Tibial artery (tissue), 4 donors: Measurements from ENCODE around the gene HYAL4.
"Not testable (repeated sequence)": the region's sequence is repeated elsewhere in the genome, so short reads cannot be mapped to it uniquely, and the experiment has no call there.

Experiments used
- DNase-seq, 2 donors: peaks; one replicate each; pipeline ENCODE4 v3.0.0-alpha.2; 2019
- H3K27ac ChIP-seq, 2 donors: fragments of 200-600 bp; sonication (generic) in 1 of 2; 1 replicate in 1 of 2; 2 replicates in 1 of 2; pipeline ENCODE4 v1.5.1; 2018 to 2019; ENCODE audit warnings: mild to moderate bottlenecking in 1 of 2
- H3K27me3 ChIP-seq, 2 donors: fragments of 200-600 bp; sonication (generic) in 1 of 2; one replicate each; pipeline versions ENCODE4 v1.5.1 to v1.6.0; 2016 to 2019
- H3K36me3 ChIP-seq, 3 donors: fragments of 200-600 bp; sonication (generic) in 2 of 3; one replicate each; pipeline ENCODE4 v1.5.1; 2016 to 2019; ENCODE audit warnings: mild to moderate bottlenecking in 2 of 3
- H3K4me1 ChIP-seq, 4 donors: fragments of 200-600 bp; sonication (generic) in 2 of 4; 1 replicate in 3 of 4; 2 replicates in 1 of 4; pipeline ENCODE4 v1.5.1; 2016 to 2019
- H3K4me3 ChIP-seq, 2 donors: fragments of 200-600 bp; sonication (generic) in 1 of 2; 1 replicate in 1 of 2; 2 replicates in 1 of 2; pipeline ENCODE4 v1.5.1; 2018 to 2019; ENCODE audit warnings: mild to moderate bottlenecking in 2 of 2
- H3K9me3 ChIP-seq, 3 donors: fragments of 200-600 bp; sonication (generic) in 1 of 3; one replicate each; pipeline ENCODE4 v1.5.1; 2016 to 2019
- intact Hi-C: fragments of 100-400 bp; cut with DNase I; formaldehyde crosslinking; loops from one replicate; pipeline ENCODE4 v1.15.0; 2023; ENCODE audit warnings: low total_unique reads
- TF ChIP-seq, protein P1 (sequence below), 2 experiments: fragments of 200-600 bp in 1 of 2; fragments of 450-650 bp in 1 of 2; IDR thresholded peaks; one replicate each; pipeline ENCODE4 v1.5.1; 2017 to 2019; ENCODE audit warnings: antibody characterized with exemption in 2 of 2, mild to moderate bottlenecking in 1 of 2, moderate library complexity in 1 of 2

HYAL4 gene

DNA sequence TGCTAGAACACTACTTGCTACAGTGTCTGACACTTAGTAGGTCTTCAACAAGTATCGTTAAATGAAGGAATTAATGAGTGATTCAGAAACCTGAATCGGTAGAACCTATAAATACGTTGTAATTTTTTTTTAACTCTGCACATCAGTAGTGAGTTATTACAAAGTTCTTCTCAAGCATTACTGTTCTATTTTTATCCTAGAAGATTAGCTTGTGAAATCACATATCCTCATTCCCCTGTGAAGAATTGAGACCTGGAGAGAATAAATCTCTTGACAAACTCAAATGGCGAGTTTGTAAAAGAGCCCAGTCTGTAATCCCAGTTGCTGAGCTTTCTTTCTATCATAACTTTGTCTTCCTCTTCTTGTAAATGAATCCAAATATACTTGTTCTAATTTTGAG, 34.7 kb downstream of the HYAL4 start:
- Histone ChIP-seq H3K9me3 (no peaks in the 10 kb centered on the region), H3K36me3 (no peaks in the 10 kb centered on the region), H3K27me3 (peaks cover 0 to 5% of the 10 kb centered on the region in 2 donors), H3K4me3 (no peak overlapping the region), H3K4me1 (no peaks in the 10 kb centered on the region), H3K27ac (no peak overlapping the region)
- TF ChIP-seq, protein P1, sequence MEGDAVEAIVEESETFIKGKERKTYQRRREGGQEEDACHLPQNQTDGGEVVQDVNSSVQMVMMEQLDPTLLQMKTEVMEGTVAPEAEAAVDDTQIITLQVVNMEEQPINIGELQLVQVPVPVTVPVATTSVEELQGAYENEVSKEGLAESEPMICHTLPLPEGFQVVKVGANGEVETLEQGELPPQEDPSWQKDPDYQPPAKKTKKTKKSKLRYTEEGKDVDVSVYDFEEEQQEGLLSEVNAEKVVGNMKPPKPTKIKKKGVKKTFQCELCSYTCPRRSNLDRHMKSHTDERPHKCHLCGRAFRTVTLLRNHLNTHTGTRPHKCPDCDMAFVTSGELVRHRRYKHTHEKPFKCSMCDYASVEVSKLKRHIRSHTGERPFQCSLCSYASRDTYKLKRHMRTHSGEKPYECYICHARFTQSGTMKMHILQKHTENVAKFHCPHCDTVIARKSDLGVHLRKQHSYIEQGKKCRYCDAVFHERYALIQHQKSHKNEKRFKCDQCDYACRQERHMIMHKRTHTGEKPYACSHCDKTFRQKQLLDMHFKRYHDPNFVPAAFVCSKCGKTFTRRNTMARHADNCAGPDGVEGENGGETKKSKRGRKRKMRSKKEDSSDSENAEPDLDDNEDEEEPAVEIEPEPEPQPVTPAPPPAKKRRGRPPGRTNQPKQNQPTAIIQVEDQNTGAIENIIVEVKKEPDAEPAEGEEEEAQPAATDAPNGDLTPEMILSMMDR (IDR thresholded peaks at IDR 0.05): no peak
- intact Hi-C loops: loop anchor here (10.0 kb wide), 1 partner anchor 385 kb away; no protein-coding TSS in a partner anchor
- no peak for DNase-seq

DNA sequence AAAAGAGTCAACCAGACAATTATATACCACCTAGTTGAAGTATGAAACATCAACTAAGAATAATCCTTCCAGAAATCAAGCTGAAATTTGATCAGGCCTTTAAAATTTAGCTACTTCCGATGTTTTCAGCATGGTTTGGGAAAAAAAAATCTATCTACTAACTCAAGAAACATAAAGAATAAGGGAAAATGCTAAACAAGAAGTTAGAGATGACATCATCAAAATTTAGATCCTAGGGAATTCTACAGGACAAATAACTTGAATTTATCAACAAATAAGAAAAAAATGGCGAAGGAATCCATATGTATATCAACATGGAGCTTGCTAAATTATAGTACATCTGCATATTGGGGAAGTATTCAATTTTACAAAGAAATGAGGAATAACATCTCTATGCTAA, 36.3 kb downstream of the HYAL4 start:
- TF ChIP-seq, protein P1 (IDR thresholded peaks at IDR 0.05): no peak
- H3K36me3 ChIP-seq: no peaks in the 10 kb centered on the region

DNA sequence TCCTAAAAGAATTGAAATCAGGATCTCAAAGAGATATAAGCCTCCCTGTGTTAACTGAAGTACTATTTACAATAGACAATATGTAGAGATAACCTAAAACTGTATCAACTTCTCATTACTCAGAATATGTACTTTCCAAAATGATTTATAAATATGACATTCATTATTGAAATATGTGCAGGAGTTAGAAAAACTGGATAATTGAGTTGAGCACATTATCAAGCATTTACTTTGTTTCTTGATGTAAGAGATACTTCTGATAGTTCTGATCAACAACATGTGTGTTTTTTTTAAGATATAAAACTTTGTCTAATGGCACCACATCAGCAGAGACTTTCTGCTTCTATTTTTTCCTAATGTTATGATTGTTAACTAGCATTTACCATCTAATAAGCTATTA, 38.2 kb downstream of the HYAL4 start:
- no peak overlapping the region for H3K4me3 ChIP-seq

More for the DNA sequence above, 36.3 kb downstream of the HYAL4 start:
- no peaks in the 10 kb centered on the region for H3K9me3 ChIP-seq
- H3K4me1 ChIP-seq: no peaks in the 10 kb centered on the region
- H3K4me3 ChIP-seq: no peak overlapping the region
- no peak for DNase-seq
- peaks cover 0 to 2% of the 10 kb centered on the region in 2 donors for H3K27me3 ChIP-seq
- H3K27ac ChIP-seq: no peak overlapping the region
- intact Hi-C loops: no loop called here

DNA sequence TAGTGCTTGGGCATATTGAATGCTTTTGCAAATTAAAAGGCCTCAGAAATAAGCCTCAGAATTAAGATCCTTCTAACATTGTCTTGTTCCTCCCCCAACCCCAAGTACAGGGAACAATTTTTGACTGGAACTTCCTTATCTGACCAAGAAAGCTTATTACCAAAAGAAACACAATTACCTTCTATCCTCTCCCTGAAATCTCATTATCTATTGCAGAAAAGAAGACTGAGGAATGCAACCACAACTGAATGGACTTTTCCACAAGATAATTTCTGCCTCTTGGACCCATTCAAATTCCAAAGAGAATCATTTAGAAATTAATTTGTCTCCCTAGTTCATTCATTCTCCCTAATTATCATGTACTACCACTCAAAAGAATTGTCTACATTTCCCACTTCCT, 43.2 kb downstream of the HYAL4 start:
- Histone ChIP-seq H3K9me3 (peaks cover 0 to 7% (median 0%) of the 10 kb centered on the region in 3 donors), H3K27me3 (no peaks in the 10 kb centered on the region), H3K4me1 (no peaks in the 10 kb centered on the region), H3K27ac (no peak overlapping the region), H3K4me3 (no peak overlapping the region), H3K36me3 (no peaks in the 10 kb centered on the region)
- intact Hi-C loops: no loop called here
- no peak for DNase-seq
- TF ChIP-seq, protein P1 (IDR thresholded peaks at IDR 0.05): no peak

More for the DNA sequence above, 38.2 kb downstream of the HYAL4 start:
- Histone ChIP-seq H3K36me3 (no peaks in the 10 kb centered on the region), H3K27ac (no peak overlapping the region), H3K9me3 (no peaks in the 10 kb centered on the region), H3K27me3 (no peaks in the 10 kb centered on the region), H3K4me1 (no peaks in the 10 kb centered on the region)
- no peak for DNase-seq
- intact Hi-C loops: no loop called here
- TF ChIP-seq, protein P1 (IDR thresholded peaks at IDR 0.05): no peak

DNA sequence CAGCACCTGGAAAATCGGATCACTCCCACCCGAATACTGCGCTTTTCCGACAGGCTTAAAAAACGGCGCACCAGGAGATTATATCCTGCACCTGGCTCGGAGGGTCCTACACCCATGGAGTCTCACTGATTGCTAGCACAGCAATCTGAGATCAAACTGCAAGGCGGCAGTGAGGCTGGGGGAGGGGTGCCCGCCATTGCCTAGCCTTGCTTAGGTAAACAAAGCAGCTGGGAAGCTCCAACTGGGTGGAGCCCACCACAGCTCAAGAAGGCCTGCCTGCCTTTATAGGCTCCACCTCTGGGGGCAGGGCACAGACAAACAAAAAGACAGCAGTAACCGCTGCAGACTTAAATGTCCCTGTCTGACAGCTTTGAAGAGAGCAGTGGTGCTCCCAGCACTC, 49.8 kb downstream of the HYAL4 start:
- H3K4me1 ChIP-seq, H3K27me3 ChIP-seq, H3K27ac ChIP-seq, DNase-seq, H3K4me3 ChIP-seq, intact Hi-C loops, H3K36me3 ChIP-seq: not testable (repeated sequence)
- peaks cover 0 to 10% (median 9%) of the 10 kb centered on the region in 3 donors for H3K9me3 ChIP-seq

DNA sequence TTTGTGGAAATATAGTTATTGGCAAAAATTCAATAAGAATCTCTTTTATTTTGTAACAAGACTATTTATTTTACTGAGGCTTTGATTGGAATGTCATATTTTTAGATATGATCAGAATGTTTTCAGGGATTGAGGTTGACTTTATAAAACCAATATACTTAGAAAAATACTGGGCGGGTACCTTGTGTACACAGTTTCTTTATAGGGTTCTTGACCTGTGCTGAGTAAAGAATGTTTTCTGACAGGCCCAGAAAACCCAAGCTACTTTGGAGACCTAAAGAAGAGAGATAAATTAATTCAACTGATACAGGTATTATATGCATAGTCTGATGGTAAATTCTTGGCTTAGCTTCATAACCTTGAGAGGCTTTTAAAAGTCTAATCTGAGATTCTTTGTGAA, 56.1 kb downstream of the HYAL4 start:
- Histone ChIP-seq H3K36me3 (no peaks in the 10 kb centered on the region), H3K4me1 (no peaks in the 10 kb centered on the region), H3K4me3 (no peak overlapping the region), H3K27me3 (no peaks in the 10 kb centered on the region), H3K27ac (no peak overlapping the region), H3K9me3 (no peaks in the 10 kb centered on the region)
- no peak for DNase-seq
- intact Hi-C loops: no loop called here
- TF ChIP-seq, protein P1 (IDR thresholded peaks at IDR 0.05): no peak
